OCI-LY7 (cell line): Measurements from ENCODE around the gene LIPH. TPM values are rescaled to one million over a fixed set of nuclear protein-coding genes. Genes with fewer than 3 reads are reported as not detected.

ENCODE experiments used
- BruUV-seq: library from RNA; stranded (reverse); fragments of 400-500 nt; replicated peaks from 2 replicates; lab custom pipeline; 2021; lab: Mats Ljungman, UMichigan
- CTCF ChIA-PET: fragments of 300-600 bp; sonication (Branson Sonifier 250); formaldehyde crosslinking; loops from one replicate; lab custom pipeline; 2022; ENCODE audit warnings: antibody characterized with exemption; ENCODE audit not compliant: unreplicated experiment; lab: Charles Lee
- POLR2A ChIA-PET: fragments of 300-600 bp; sonication (Branson Sonifier 250); formaldehyde crosslinking; loops from one replicate; lab custom pipeline; 2022; ENCODE audit warnings: antibody characterized with exemption; lab: Charles Lee
- DNase-seq: peaks from one replicate; pipeline ENCODE4 v3.0.0-alpha.2; 2015; ENCODE audit warnings: low spot score
- H2AFZ ChIP-seq: fragments of 200-600 bp; sonication (generic), shearing (Covaris generic); 2 replicates; pipeline ENCODE4 v1.6.1; 2014; ENCODE audit warnings: mild to moderate bottlenecking, antibody characterized with exemption, low read length, moderate library complexity
- H3K27ac ChIP-seq: fragments of 200-600 bp; sonication (generic); 2 replicates; pipeline ENCODE4 v1.5.1; 2014; ENCODE audit warnings: mixed run types, low read depth, mild to moderate bottlenecking, moderate library complexity, low read length, inconsistent platforms; ENCODE audit not compliant: poor library complexity, severe bottlenecking
- H3K36me3 ChIP-seq: fragments of 200-600 bp; sonication (generic); 2 replicates; pipeline ENCODE4 v1.6.1; 2014; ENCODE audit warnings: mild to moderate bottlenecking, antibody characterized with exemption, low read length, moderate library complexity, mixed read lengths; ENCODE audit not compliant: insufficient read depth
- H3K4me1 ChIP-seq: fragments of 200-600 bp; sonication (generic); 2 replicates; pipeline ENCODE4 v1.5.1; 2014; ENCODE audit warnings: mild to moderate bottlenecking, low read length; ENCODE audit not compliant: insufficient read depth, poor library complexity, severe bottlenecking
- H3K4me2 ChIP-seq: fragments of 200-600 bp; sonication (generic); 2 replicates; pipeline ENCODE4 v1.6.1; 2014; ENCODE audit warnings: mild to moderate bottlenecking, low read length
- H3K4me3 ChIP-seq: fragments of 200-600 bp; sonication (generic); 2 replicates; pipeline ENCODE4 v1.5.1; 2014; ENCODE audit warnings: mild to moderate bottlenecking, low read depth, low read length; ENCODE audit not compliant: poor library complexity, severe bottlenecking
- H3K79me2 ChIP-seq: fragments of 200-600 bp; sonication (generic); 2 replicates; pipeline ENCODE4 v1.6.1; 2016; ENCODE audit warnings: low read depth, mild to moderate bottlenecking, low read length, moderate library complexity, mixed read lengths; ENCODE audit not compliant: insufficient read depth
- H3K9me2 ChIP-seq: fragments of 200-600 bp; sonication (generic); 2 replicates; pipeline ENCODE4 v1.6.1; 2016; ENCODE audit warnings: mild to moderate bottlenecking, low read length, mixed read lengths; ENCODE audit not compliant: insufficient read depth
- H3K9me3 ChIP-seq: fragments of 200-600 bp; sonication (generic); 2 replicates; pipeline ENCODE4 v1.6.1; 2014; ENCODE audit warnings: mild to moderate bottlenecking, mixed run types, low read length, mixed read lengths
- H4K20me1 ChIP-seq: fragments of 200-600 bp; sonication (generic); 2 replicates; pipeline ENCODE4 v1.6.1; 2014; ENCODE audit warnings: mild to moderate bottlenecking, antibody characterized with exemption, low read length, moderate library complexity, mixed read lengths; ENCODE audit not compliant: insufficient read depth
- CTCF ChIP-seq: fragments of 200-600 bp; sonication (generic); conservative IDR thresholded peaks from 2 replicates; pipeline ENCODE4 v1.5.1; 2014; ENCODE audit warnings: mild to moderate bottlenecking, antibody characterized with exemption, low read length, moderate library complexity, mixed read lengths
- EZH2phosphoT487 ChIP-seq: fragments of 200-600 bp; sonication (generic); IDR thresholded peaks from 2 replicates; pipeline ENCODE4 v1.6.1; 2018; ENCODE audit warnings: low read depth, borderline replicate concordance, mild to moderate bottlenecking, mixed run types, antibody characterized with exemption, low read length, moderate library complexity, mixed read lengths
- intact Hi-C: fragments of 100-400 bp; cut with micrococcal nuclease; formaldehyde crosslinking; loops from one replicate; pipeline ENCODE4 v1.10.0; 2022; ENCODE audit not compliant: unreplicated experiment
- total RNA-seq, 2 experiments: library from RNA; depleted of rRNA in 1 of 2; stranded (reverse); fragments of >200 nt in 1 of 2; shearing (Covaris generic) in 1 of 2; gene quantifications; 2 replicates each; pipeline ENCODE4 v1.2.3, GENCODE V29; 2014 to 2022

LIPH gene
- total RNA-seq, 2 experiments from 2014 or later = not detected

- Histone ChIP-seq H3K4me2 (no peak overlapping the region), H3K27ac (no peak overlapping the region), H4K20me1 (no peaks in the 10 kb centered on the region), H3K36me3 (no peaks in the 10 kb centered on the region), H3K79me2 (no peaks in the 10 kb centered on the region), H3K4me1 (no peaks in the 10 kb centered on the region), H2AFZ (no peak overlapping the region), H3K9me3 (no peaks in the 10 kb centered on the region), H3K4me3 (no peak overlapping the region), H3K9me2 (no peaks in the 10 kb centered on the region)
- intact Hi-C loops = no loop called here
- CTCF ChIA-PET = no interaction called here
- no peak for DNase-seq
- no TSS peak for BruUV-seq
- POLR2A ChIA-PET = no interaction called here
- TF ChIP-seq EZH2phosphoT487 = no peak
- no peak for TF ChIP-seq CTCF
These were observed 33.4 kb downstream of the LIPH start for GRCh38 chr3:185519021-185519420.

- no peak for DNase-seq
- Histone ChIP-seq H3K27ac (no peak overlapping the region), H3K9me2 (no peaks in the 10 kb centered on the region), H3K4me2 (no peak overlapping the region), H3K9me3 (no peaks in the 10 kb centered on the region), H3K79me2 (no peaks in the 10 kb centered on the region), H4K20me1 (no peaks in the 10 kb centered on the region), H3K36me3 (no peaks in the 10 kb centered on the region), H2AFZ (no peak overlapping the region), H3K4me3 (no peak overlapping the region), H3K4me1 (no peaks in the 10 kb centered on the region)
- ChIA-PET POLR2A (no interaction called here), CTCF (interaction anchor here (0.6 kb wide), 1 partner anchor 9 kb away, joined by 3 read pairs; no protein-coding TSS in a partner anchor)
- TF ChIP-seq EZH2phosphoT487 (no peak), CTCF (no peak)
- intact Hi-C loops = no loop called here
- no TSS peak for BruUV-seq
These were observed 34.8 kb downstream of the LIPH start for GRCh38 chr3:185517387-185518130.

- POLR2A ChIA-PET = interaction anchor here (0.7 to 1.1 kb wide), 2 partner anchors 11 to 1423 kb away, joined by 3 to 7 read pairs; no protein-coding TSS in a partner anchor
- no peaks in the 10 kb centered on the region for H3K9me2 ChIP-seq
These were observed 40.7 kb downstream of the LIPH start for GRCh38 chr3:185511711-185512110.

More at GRCh38 chr3:185511711-185512110, 40.7 kb downstream of the LIPH start:
- Histone ChIP-seq H3K27ac (no peak overlapping the region), H3K36me3 (no peaks in the 10 kb centered on the region), H3K79me2 (no peaks in the 10 kb centered on the region), H4K20me1 (no peaks in the 10 kb centered on the region), H2AFZ (no peak overlapping the region), H3K4me1 (no peaks in the 10 kb centered on the region), H3K9me3 (no peaks in the 10 kb centered on the region), H3K4me2 (no peak overlapping the region), H3K4me3 (no peak overlapping the region)
- no TSS peak for BruUV-seq
- intact Hi-C loops = no loop called here
- CTCF ChIA-PET = no interaction called here
- DNase-seq = no peak
- TF ChIP-seq EZH2phosphoT487 = no peak
- no peak for TF ChIP-seq CTCF
